PFSK-1 (cell line): ENCODE measurements around the gene MAEA.

Source experiments
- FOXP2 ChIP-seq: optimal IDR thresholded peaks from 2 replicates; pipeline ENCODE3; 2011; ENCODE audit warnings: borderline replicate concordance, control low read depth, inconsistent platforms; ENCODE audit not compliant: insufficient read depth; ENCODE audit errors: extremely low read length, extremely low read depth
- POLR2AphosphoS5 ChIP-seq: IDR thresholded peaks from 2 replicates; pipeline ENCODE4 v1.6.1; 2012; ENCODE audit warnings: low read depth, mild to moderate bottlenecking, control low read depth, low read length, moderate library complexity
- REST ChIP-seq, 2 experiments: IDR thresholded peaks; 2 replicates each; pipeline versions ENCODE4 v1.6.1 to v1.8.0; 2011 to 2012; ENCODE audit warnings: low read depth in 2 of 2, low read length in 2 of 2, control low read depth in 1 of 2, inconsistent platforms in 1 of 2, mild to moderate bottlenecking in 1 of 2, moderate library complexity in 1 of 2; ENCODE audit not compliant: insufficient read depth in 1 of 2
- SIN3A ChIP-seq: IDR thresholded peaks from 2 replicates; pipeline ENCODE4 v1.6.1; 2012; ENCODE audit warnings: mild to moderate bottlenecking, low read length, moderate library complexity, borderline replicate concordance; ENCODE audit not compliant: insufficient read depth
- TAF1 ChIP-seq: IDR thresholded peaks from 2 replicates; pipeline ENCODE4 v1.6.1; 2012; ENCODE audit warnings: low read length, control low read depth, borderline replicate concordance; ENCODE audit not compliant: insufficient read depth

The MAEA gene

GRCh38 chr4:1370321-1371124 is 80.8 kb downstream of the MAEA start:
- TF ChIP-seq REST (IDR thresholded peaks at IDR 0.05; ENCODE audit: insufficient read depth in 1 of 2, low read depth in 2 of 2, low read length in 2 of 2), result no peak
- TF ChIP-seq SIN3A, result no peak
- no peak for TF ChIP-seq FOXP2
- no peak for TF ChIP-seq POLR2AphosphoS5
- no peak for TF ChIP-seq TAF1

- no peak for TF ChIP-seq POLR2AphosphoS5
- TF ChIP-seq REST (IDR thresholded peaks at IDR 0.05; ENCODE audit: insufficient read depth in 1 of 2, low read depth in 2 of 2, low read length in 2 of 2), result no peak
- no peak for TF ChIP-seq TAF1
These were observed 81.8 kb downstream of the MAEA start for GRCh38 chr4:1371176-1372165.

GRCh38 chr4:1373892-1374705 is 84.4 kb downstream of the MAEA start:
- TF ChIP-seq REST (IDR thresholded peaks at IDR 0.05; ENCODE audit: insufficient read depth in 1 of 2, low read depth in 2 of 2, low read length in 2 of 2) (no peak), POLR2AphosphoS5 (no peak), FOXP2 (no peak), TAF1 (no peak), SIN3A (no peak)

DNA sequence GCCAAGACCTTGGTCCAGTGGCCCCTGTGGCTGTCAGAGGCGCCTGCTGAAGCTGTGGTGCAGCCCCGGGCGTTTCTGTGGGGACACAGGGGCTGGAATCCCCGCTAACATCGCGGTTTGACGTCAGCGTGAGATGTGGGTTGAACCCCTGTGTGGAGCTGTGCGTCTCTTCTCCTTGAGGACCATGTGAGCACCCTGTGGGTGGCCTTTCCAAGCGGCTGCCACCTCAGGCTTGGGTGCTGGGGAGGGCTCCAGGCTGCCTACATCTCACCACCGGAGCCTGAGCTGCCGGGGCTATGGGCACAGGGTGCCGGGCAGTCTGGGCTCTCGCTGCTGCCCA is 85.0 kb downstream of the MAEA start:
- TF ChIP-seq FOXP2, result no peak
- TF ChIP-seq REST (IDR thresholded peaks at IDR 0.05; ENCODE audit: insufficient read depth in 1 of 2, low read depth in 2 of 2, low read length in 2 of 2), result no peak
